ENCODE data around the gene COL9A3.

COL9A3 gene

GRCh38 chr20:62778058-62778457 lies 38.8 kb upstream of the COL9A3 start:
- in situ Hi-C loops (cut with HindIII; ENCODE audit: low sequenced_read_pairs): no loop called here

- in situ Hi-C loops (cut with HindIII; ENCODE audit: low sequenced_read_pairs): no loop called here
These were observed 38.0 kb upstream of the COL9A3 start for GRCh38 chr20:62778601-62779416.

- in situ Hi-C loops (cut with HindIII; ENCODE audit: low sequenced_read_pairs): no loop called here
These were observed 37.5 kb upstream of the COL9A3 start for GRCh38 chr20:62779417-62779685.

- in situ Hi-C loops (cut with HindIII; ENCODE audit: low sequenced_read_pairs): no loop called here
These were observed 36.6 kb upstream of the COL9A3 start for GRCh38 chr20:62780204-62780603.

GRCh38 chr20:62780696-62781095 lies 36.2 kb upstream of the COL9A3 start:
- in situ Hi-C loops (cut with HindIII; ENCODE audit: low sequenced_read_pairs): no loop called here

GRCh38 chr20:62782149-62782892 lies 34.5 kb upstream of the COL9A3 start:
- in situ Hi-C loops (cut with HindIII; ENCODE audit: low sequenced_read_pairs): no loop called here

GRCh38 chr20:62782893-62783278 lies 34.0 kb upstream of the COL9A3 start:
- in situ Hi-C loops (cut with HindIII; ENCODE audit: low sequenced_read_pairs): no loop called here

- in situ Hi-C loops (cut with HindIII; ENCODE audit: low sequenced_read_pairs): no loop called here
These were observed 32.4 kb upstream of the COL9A3 start for GRCh38 chr20:62784497-62784896.

GRCh38 chr20:62785393-62785792 lies 31.5 kb upstream of the COL9A3 start:
- in situ Hi-C loops (cut with HindIII; ENCODE audit: low sequenced_read_pairs): no loop called here

- in situ Hi-C loops (cut with HindIII; ENCODE audit: low sequenced_read_pairs): no loop called here
These were observed 30.7 kb upstream of the COL9A3 start for GRCh38 chr20:62786157-62786556.

- in situ Hi-C loops (cut with HindIII; ENCODE audit: low sequenced_read_pairs): no loop called here
These were observed 29.5 kb upstream of the COL9A3 start for GRCh38 chr20:62787321-62787720.

GRCh38 chr20:62787866-62788265 lies 29.0 kb upstream of the COL9A3 start:
- in situ Hi-C loops (cut with HindIII; ENCODE audit: low sequenced_read_pairs): no loop called here

- in situ Hi-C loops (cut with HindIII; ENCODE audit: low sequenced_read_pairs): no loop called here
These were observed 28.2 kb upstream of the COL9A3 start for GRCh38 chr20:62788607-62789006.

- in situ Hi-C loops (cut with HindIII; ENCODE audit: low sequenced_read_pairs): no loop called here
These were observed 26.8 kb upstream of the COL9A3 start for GRCh38 chr20:62790075-62790474.

GRCh38 chr20:62791301-62792181 lies 25.3 kb upstream of the COL9A3 start:
- in situ Hi-C loops (cut with HindIII; ENCODE audit: low sequenced_read_pairs): no loop called here

GRCh38 chr20:62792182-62792939 lies 24.5 kb upstream of the COL9A3 start:
- in situ Hi-C loops (cut with HindIII; ENCODE audit: low sequenced_read_pairs): no loop called here

- in situ Hi-C loops (cut with HindIII; ENCODE audit: low sequenced_read_pairs): no loop called here
These were observed 23.7 kb upstream of the COL9A3 start for GRCh38 chr20:62792940-62793756.

GRCh38 chr20:62793757-62794006 lies 23.2 kb upstream of the COL9A3 start:
- in situ Hi-C loops (cut with HindIII; ENCODE audit: low sequenced_read_pairs): no loop called here

- in situ Hi-C loops (cut with HindIII; ENCODE audit: low sequenced_read_pairs): no loop called here
These were observed 22.7 kb upstream of the COL9A3 start for GRCh38 chr20:62794007-62794724.
